Stimulated activated CD8-positive, alpha-beta memory T cell treated with anti-CD3 and anti-CD28 coated beads, Interleukin-15, amount 100 ng/mL, for 24 hours (primary cell): ENCODE results near the gene GLYAT.

Experiments used
- DNase-seq: peaks from one replicate; pipeline ENCODE4 v3.0.0-alpha.2; 2020; ENCODE audit warnings: low read depth

Gene GLYAT

GRCh38 chr11:58731819-58732218, at the start of gene GLYAT:
GLYAT (minus strand) TSS chr11:58731943; CDS start chr11:58724496, 7,447 bp downstream.
- DNase-seq = no peak

- DNase-seq = no peak
Measured at GRCh38 chr11:58781345-58781744, 49.6 kb upstream of the GLYAT start.

- no peak for DNase-seq
Measured at GRCh38 chr11:58780578-58780977, 48.8 kb upstream of the GLYAT start.

GRCh38 chr11:58776891-58777710, 45.4 kb upstream of the GLYAT start:
- no peak for DNase-seq

GRCh38 chr11:58775066-58775708, 43.4 kb upstream of the GLYAT start:
- DNase-seq = no peak

GRCh38 chr11:58774164-58774593, 42.4 kb upstream of the GLYAT start:
- no peak for DNase-seq

- no peak for DNase-seq
Measured at GRCh38 chr11:58773337-58773736, 41.6 kb upstream of the GLYAT start.

- no peak for DNase-seq
Measured at GRCh38 chr11:58772329-58773285, 40.9 kb upstream of the GLYAT start.

- no peak for DNase-seq
Measured at GRCh38 chr11:58771458-58771855, 39.7 kb upstream of the GLYAT start.

GRCh38 chr11:58770627-58771457, 39.1 kb upstream of the GLYAT start:
- DNase-seq = no peak

- no peak for DNase-seq
Measured at GRCh38 chr11:58770166-58770565, 38.4 kb upstream of the GLYAT start.

GRCh38 chr11:58769308-58769707, 37.6 kb upstream of the GLYAT start:
- no peak for DNase-seq

- DNase-seq = no peak
Measured at GRCh38 chr11:58768137-58768536, 36.4 kb upstream of the GLYAT start.

GRCh38 chr11:58765078-58765477, 33.3 kb upstream of the GLYAT start:
- DNase-seq = no peak

- DNase-seq = no peak
Measured at GRCh38 chr11:58763120-58763490, 31.4 kb upstream of the GLYAT start.

- no peak for DNase-seq
Measured at GRCh38 chr11:58762284-58763119, 30.8 kb upstream of the GLYAT start.

GRCh38 chr11:58757439-58757838, 25.7 kb upstream of the GLYAT start:
- no peak for DNase-seq

- no peak for DNase-seq
Measured at GRCh38 chr11:58745705-58746364, 14.1 kb upstream of the GLYAT start.

GRCh38 chr11:58744988-58745704, 13.4 kb upstream of the GLYAT start:
- DNase-seq = no peak
